MM.1S (cell line): Measurements from ENCODE around the gene MKKS.

Experiments
- EZH2 ChIP-seq: fragments of 300-600 bp; sonication (generic); optimal IDR thresholded peaks from 2 replicates; pipeline ENCODE3; 2017; ENCODE audit warnings: low read depth, mild to moderate bottlenecking, antibody characterized with exemption, low read length, mixed read lengths
- TF ChIP-seq, protein P1 (sequence below): fragments of 300-600 bp; sonication (generic); IDR thresholded peaks from 2 replicates; pipeline ENCODE4 v1.5.1; 2016; ENCODE audit warnings: antibody characterized with exemption, low read length, mixed read lengths

DNA sequence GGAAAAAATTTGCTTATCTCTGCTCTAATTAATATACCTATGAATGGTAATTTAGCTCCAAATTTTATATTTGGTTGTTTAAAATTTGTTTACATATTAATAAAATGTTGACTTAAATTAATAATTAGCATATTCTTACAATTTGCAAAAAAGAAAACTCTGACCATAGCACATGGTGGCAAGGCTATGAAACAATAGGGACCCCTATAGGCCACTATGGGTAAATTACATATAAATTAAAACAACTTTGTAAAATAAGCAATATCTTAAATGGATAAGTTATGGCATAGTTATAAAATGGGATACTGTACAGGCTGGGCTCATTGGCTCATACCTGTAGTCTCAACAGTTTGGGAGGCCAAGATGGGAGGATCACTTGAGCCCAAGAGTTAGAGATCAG, 76.0 kb downstream of the MKKS start:
- TF ChIP-seq, protein P1, sequence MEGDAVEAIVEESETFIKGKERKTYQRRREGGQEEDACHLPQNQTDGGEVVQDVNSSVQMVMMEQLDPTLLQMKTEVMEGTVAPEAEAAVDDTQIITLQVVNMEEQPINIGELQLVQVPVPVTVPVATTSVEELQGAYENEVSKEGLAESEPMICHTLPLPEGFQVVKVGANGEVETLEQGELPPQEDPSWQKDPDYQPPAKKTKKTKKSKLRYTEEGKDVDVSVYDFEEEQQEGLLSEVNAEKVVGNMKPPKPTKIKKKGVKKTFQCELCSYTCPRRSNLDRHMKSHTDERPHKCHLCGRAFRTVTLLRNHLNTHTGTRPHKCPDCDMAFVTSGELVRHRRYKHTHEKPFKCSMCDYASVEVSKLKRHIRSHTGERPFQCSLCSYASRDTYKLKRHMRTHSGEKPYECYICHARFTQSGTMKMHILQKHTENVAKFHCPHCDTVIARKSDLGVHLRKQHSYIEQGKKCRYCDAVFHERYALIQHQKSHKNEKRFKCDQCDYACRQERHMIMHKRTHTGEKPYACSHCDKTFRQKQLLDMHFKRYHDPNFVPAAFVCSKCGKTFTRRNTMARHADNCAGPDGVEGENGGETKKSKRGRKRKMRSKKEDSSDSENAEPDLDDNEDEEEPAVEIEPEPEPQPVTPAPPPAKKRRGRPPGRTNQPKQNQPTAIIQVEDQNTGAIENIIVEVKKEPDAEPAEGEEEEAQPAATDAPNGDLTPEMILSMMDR = peak; percentile 34
- TF ChIP-seq EZH2 = no peak
